Muscle of back (tissue), 11 donors: ENCODE data around the gene NCL. TPM values are rescaled to one million over a fixed set of nuclear protein-coding genes. Genes with fewer than 3 reads are reported as not detected.
"Not testable (repeated sequence)": the region's sequence is repeated elsewhere in the genome, so short reads cannot be mapped to it uniquely, and the experiment has no call there.

Source experiments
- DNase-seq, 3 donors: peaks; one replicate each; pipeline versions ENCODE4 v3.0.0 to v3.0.0-alpha.2; 2013
- polyA plus RNA-seq, 10 donors: library from polyadenylated mRNA; unstranded; fragments of 120-200 nt; gene quantifications; one replicate each; pipeline ENCODE4 v1.2.1, GENCODE V29; 2013; ENCODE audit not compliant: insufficient read length in 10 of 10

The NCL gene
- polyA plus RNA-seq, 10 donors = 589 to 838 (median 665) TPM

DNA sequence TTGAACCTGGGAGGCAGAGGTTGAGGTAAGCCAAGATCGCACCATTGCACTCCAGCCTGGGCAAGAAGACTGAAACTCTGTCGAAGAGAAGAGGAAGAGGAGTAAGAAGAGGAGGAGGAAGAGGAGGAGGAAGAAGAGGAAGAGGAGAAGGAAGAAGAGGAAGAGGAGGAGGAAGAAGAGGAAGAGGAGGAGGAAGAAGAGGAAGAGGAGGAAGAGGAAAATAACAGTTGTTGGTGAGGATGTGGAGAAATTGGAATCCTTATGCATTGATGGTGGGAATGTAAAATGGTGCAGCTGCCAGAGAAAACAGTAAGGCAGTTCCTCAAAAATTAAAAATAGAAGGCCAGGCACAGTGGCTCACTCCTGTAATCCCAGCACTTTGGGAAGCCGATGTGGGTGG lies 8.5 kb upstream of the NCL start:
- no peak for DNase-seq

DNA sequence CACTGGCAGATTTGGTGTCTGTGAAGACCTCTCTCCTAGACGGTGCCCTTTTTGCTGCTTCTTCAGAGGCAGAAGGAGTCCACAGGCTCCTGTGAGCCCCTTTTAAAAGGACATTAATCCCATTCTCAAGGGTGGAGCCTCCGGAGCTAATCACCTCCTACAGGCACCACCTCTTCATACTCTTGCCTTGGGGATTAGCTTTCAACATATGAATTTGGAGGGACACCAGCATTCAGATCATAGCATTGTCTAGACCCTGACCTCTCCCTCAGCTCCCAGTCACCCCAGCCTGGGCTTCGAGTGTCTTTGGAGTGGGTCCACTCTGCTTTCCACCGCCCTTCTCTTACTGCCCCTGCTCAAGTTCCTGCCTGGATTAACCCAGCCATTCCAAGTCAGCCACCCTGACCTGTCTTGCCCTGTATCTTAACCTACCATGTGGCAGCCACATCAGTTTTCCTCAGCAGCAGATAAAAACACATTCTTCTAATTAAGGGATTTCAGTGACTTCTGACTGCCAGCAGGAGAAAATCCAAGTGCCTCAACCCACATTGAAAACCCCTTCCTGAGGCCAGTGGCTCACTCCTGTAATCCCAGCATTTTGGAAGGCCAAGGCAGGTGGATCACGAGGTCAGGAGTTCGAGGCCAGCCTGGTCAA lies 6.1 kb upstream of the NCL start:
- DNase-seq = no peak

DNA sequence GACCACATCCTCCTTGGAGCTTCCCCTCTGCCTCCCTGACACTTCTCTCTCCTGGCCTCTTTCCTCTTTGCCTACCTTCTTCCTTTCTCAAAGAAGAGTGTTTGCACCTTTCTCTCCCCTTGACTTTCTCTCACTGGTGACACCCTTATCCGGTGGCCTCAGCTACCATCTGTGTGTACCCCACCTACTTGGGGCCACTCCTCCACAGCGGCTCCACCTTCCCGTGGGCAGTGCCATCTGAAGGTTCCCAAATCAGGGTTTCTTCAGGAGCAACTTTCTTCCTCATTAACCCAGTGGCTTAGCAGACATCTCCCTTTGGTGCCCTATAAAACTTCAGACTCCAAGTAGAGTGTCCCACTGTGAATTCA lies 5.3 kb upstream of the NCL start:
- no peak for DNase-seq

DNA sequence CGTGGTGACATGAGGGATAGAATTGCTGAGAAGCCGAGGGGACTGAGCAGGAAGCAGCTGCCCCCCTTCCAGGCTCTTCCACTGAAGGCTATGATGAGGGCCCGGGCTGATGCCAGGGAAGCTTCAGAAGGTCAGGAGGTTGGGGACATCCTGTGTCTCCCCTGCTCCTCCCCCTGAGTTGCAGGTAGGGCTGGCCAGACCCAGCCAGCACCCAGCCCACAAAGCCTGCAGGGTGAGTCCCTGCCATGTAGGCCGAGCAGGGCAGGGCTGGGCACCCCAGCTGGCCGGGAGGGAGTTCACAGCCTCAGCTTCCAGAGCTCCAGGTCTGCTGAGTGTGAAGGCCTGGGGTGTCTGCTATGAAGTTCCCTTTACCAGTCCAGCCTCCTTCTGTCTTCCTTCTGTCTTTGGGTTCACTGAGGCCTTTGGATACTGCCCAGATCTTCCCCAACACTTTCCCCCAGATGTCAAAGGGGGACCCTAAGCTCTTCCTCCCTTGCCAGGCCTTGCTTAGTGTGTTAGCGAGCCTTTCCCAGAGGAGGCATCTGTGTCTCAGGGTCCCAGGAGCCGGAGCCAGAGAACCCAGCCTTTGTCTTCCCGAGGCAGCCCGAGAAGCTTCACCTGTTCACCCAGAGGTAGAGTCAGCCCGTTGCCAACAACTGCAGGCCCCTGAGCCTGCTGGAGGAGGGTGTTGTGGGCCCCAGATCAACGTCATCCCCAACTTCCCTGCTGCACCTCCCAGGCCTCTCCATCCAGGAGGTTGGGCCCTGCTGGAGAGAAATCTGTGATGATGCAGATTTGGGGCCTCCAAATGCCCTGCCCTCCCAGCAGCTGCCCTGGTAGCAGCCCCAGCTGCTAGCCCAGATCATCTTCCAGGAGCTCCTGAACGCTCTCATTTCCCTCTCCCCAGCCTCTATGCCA lies 3.6 kb upstream of the NCL start:
- DNase-seq = peak in 2 of 3 donors; percentile 36 to 48

DNA sequence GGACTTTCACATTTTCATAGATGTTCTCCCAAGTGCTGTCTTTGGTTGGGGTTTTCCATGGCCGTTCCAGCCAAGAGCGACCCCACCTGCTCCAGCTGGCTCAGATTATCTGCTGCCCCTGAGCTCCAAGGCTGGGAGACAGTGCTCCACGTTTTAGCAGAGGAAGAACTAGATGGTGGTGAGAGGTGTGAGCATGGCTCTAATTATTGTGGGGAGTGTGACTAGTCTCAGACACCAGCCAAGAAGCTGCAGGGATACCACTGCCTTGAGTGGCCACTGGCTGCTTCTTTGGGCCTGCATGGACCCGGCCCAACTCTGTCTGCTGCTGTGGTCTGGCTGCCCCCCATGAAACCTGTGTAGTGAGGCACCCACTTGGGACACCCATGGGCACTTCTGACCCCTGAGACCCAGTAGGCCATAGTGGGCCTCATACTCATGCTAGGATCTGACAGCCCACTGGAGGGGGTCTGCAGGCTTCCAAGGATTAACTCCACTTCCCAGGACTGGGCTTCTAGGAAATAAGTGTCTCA lies 2.8 kb upstream of the NCL start:
- DNase-seq = no peak

DNA sequence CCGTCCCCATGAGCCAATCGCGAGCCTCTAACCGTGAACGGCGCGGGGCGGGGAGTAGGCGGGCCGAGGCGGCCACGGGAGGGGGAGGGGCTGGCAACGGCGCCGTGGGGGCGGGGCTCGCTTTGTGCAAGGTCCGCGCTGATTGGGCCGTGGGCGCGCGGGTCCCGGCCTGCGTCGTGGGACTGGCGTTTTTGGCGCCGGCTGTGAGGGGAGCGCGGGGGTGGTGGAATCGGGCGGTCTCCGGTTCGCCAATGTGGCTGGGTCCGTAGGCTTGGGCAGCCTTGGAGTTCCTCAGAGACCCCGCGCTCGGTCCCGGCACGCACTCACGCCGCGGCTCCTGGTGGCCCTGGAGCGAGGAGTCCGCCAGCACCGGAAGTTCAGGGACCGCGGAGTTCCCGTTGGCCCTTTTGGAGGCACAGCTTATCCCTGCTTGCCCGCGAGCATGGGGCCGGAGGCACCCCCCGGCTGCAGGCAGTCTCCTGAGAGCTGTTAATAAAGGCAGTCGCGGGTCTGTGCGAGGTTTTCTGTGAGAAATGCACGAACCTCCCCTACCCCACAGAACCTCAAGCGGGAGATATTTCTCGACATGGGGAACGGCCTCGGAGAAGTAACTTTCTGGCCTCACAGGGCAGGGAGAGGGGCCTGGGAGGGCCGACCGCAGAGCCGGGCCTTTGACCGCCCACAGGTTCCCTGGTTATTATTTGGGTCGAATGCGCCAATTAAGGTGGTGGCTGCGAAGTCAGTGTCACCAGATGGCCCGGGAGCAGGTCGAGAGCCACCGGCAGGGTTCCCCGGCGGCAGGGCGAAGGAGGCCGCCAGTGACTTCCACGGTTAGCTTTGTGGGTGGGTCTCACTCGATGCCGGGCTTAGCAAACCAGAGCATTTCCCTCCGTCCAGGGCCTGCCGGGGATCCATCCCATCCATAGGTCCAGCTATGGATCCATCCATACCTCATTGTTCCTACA lies 574 bp upstream of the NCL start:
- DNase-seq = peak in 2 of 3 donors; percentile 98 to 99

DNA sequence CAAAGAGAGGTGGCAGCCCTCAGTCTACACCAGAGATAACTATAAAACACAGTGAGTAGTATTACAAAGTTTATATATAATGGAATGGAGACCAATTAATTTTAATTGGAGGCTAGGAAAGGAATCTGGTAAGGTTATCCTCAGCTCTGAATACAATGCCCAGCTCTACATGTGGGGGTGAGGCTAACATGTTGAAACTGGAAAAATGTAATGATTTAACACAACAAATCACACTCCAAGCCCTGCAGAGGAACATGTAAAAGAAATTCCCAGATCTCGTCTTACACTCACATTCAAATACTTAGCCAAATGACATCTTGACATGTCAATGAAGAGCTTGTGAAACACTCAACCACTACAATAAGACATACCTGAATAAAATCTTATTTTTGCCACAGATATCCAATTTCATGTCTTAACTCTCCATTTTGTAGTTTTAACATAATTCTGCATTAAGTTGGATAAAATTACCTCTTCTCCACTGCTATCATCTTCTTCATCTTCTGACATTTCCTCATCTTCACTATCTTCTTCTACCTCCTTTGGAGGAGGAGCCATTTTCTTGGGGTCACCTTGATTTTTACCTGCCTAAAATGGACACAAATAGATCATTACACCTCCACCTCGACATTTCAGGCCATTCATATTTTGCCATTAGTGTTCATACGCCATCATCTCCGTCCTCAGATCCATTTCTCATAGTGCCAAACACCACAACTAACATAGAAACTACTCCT lies 1.4 kb downstream of the NCL start:
- DNase-seq = no peak

DNA sequence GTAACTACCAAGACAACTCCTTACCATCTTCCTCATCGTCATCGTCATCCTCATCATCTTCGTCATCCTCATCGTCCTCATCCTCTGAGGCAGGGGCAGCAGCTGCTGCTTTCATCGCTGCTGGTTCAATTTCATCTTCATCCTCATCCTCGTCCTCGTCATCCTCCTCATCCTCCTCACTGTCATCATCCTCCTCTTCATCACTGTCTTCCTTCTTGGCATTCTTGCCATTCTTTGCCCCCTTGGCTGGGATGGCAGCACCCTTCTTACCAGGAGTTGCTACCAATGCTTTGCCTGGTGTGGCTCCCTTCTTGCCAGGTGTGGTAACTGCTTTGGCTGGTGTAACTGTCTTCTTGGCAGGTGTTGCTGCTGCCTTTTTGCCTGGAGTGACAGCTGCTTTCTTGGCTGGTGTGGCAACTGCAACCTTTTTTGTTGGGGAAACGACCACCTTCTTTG lies 2.7 kb downstream of the NCL start:
- no peak for DNase-seq

DNA sequence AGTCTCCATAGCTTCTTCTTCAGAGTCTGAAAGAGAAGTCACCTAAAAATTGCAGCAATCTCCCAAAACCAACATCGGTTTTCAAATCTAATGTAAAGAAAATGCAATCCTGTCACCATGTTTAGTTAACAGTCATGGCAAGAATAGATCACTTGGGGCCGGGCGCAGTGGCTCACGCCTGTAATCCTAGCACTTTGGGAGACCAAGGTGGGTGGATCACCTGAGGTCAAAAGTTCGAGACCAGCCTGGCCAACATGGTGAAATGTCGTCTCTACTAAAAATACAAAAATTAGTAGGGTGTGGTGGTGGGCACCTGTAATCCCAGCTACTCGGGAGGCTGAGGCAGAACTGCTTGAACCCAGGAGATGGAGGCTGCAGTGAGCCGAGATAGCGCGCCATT lies 3.4 kb downstream of the NCL start:
- DNase-seq = not testable (repeated sequence)

DNA sequence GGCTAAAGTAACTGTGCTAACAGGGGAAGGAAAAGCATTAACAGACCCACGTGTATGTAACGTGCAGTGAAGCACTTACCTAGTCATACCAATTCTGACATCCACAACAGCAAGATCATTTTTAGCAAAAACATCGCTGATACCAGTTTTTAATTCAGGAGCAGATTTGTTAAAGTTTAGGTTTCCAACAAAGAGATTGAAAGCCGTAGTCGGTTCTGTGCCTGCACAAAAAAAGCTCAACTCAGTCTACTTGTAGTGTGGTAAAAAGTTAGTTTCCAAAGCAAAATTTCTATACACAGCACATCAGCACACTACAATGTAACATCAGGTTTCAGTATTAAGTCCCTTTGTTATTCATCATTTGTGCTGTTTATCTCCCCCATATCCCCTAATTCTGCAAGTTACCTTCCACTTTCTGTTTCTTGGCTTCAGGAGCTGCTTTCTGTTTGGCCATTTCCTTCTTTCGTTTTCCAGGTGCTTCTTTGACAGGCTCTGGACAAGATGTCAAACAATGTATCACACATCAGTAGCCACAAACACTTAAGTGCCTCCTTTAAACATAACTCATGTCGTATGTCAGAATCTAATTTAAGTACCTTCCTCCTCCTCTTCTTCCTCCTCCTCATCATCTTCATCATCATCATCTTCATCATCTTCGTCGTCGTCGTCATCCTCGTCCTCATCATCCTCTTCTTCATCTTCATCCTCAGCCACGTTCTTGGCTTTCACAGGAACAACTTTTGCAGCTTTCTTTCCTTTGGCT lies 4.0 kb downstream of the NCL start:
- DNase-seq = no peak

DNA sequence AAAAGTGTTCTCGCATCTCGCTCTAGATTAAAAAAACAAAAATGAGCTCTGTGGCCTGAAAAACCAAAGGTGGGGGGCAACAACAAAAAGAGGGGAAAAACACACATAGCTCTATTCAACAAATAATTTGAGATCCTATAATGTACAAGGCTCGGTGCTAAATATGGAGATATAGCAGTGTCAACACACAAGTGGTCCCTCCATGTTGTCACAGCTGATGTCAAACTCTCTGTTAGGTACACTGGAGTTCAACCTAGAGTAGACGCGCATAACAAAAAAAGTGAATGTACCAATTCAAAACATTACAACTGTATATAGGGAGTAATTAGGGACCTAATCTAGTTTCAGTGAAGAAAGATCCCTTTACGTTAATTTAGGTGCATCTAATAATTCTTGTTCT lies 5.9 kb downstream of the NCL start:
- no peak for DNase-seq

DNA sequence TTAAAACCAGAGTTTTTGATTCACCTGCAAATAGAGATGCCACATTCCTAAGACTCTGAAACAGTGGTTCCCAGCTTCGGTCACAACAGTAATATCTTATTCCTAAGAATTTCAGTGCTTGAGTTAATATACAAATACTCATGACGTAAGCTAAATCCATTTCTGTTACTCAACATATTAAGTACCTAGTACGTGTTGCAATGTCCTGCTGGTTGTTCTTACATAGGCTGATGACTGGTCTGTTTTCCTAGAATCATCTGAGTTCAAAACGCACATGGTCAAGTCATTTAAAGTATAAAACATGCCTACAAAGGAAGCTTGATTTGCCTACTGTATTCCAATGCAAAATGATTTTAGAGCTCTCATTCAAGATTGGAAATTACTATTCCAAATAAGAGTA lies 7.2 kb downstream of the NCL start:
- no peak for DNase-seq

DNA sequence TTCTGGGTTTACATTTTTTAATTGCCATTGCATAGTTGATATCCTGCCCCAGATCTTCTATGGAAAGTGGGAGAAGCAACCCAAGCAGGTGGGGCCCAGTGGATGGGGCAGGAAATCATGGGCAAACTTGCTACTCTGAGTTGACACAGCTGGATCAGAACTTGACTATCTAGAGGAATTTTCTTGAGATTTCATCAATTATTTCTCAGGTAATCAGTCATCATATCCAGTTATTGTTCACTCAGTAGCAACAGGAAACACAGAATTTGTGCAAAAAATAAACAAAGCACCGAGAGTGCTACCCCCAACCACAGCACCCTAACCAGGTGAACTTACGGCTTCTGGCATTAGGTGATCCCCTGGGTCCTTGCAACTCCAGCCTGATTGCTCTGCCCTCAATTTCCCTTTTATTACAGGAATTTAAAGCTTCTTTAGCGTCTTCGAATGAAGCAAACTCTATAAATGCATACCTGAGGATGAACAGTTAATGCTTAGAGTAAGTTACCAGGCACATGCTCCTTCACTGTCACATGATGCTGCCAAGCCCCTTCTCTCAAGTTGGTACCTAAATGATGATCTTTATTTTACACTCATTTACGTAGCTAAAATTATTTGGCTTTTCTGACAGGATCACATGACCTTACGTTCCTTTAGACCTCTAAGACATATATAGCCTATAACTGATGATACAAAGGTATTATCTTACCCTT lies 7.8 kb downstream of the NCL start:
- no peak for DNase-seq

DNA sequence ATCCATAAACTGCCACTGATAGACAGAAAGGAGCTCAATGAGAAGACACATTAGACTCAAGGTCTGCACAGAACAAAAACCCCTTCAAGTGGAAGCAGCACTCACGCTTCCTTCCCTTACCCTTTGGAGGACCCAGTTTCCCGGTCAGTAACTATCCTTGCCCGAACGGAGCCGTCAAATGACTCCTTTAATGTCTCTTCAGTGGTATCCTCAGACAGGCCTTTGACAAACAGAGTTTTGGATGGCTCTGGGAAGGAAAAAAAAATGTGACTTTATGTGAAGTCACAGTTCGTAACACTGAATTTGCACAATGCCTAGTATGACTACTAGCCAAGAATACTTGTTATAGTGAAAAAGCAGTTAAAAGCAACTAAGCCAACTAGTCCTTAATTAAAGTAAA lies 8.4 kb downstream of the NCL start:
- DNase-seq = no peak

DNA sequence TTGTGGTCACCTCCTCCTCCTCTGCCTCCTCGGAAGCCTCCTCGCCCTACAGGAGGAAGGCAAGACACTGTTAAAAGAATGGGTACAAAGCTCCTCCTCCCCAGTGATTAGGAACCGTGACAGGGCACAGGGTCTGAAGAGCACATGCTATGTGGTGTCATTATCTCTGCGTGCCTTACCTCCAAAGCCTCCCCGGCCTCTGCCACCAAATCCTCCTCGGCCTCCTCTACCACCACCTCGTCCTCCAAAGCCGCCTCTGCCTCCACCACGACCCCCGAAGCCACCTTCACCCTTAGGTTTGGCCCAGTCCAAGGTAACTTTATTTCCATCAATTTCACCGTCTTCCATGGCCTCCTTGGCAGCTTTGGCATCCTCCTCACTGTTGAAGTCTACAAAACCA lies 9.1 kb downstream of the NCL start:
- DNase-seq = no peak

DNA sequence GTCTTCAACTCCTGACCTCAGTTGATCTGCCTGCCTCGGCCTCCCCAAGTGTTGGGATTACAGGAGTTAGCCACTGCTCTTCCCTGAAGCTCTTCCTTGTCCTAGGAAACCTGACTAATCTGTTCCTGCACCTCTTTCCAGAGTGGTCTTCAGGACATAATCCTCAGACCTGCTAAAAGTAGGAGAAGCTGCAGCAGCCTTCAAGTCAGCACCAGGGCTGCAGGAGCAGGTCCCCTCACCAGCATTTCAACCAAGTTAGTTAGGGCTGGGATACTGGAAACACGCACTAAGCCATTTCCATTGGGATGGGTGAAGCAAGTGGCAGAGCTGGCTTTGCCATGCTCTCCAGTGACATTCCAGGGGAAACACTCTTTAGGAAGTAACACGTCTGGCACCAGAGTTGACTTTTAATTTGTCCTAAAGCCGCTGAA lies 9.9 kb downstream of the NCL start:
- no peak for DNase-seq

DNA sequence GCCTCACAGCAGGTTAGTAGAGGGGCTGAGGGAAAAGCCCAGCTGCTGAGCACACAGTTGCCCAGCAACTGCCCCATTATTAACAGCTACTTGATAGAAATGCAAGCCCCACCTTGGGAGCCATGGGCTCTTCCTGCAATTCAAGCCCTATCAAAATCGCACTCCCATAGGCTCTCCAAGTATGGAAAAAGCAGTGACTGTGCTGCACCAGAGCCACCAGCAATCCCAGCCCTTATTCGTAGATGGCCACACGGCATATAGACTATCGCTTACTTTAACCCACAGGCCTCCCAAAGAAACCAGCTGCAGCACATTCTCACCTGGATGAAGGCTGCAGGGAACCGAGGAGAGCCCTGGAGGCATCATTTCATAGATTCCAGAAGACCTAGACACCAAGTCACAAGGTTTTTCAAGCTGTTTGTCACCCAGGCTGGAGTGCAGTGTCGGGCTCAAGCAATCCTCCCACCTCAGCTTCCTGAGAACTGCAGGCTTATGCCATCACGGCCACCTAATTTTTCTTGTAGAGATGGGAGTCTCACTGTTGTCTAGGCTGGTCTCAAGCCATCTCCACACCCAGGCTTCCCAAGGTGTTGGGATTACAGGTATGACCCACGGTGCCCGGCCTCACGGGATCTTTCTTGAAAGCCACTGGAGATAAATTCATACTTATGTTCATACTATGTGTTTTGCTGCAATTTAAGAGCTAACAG lies 11.3 kb downstream of the NCL start:
- DNase-seq = no peak

DNA sequence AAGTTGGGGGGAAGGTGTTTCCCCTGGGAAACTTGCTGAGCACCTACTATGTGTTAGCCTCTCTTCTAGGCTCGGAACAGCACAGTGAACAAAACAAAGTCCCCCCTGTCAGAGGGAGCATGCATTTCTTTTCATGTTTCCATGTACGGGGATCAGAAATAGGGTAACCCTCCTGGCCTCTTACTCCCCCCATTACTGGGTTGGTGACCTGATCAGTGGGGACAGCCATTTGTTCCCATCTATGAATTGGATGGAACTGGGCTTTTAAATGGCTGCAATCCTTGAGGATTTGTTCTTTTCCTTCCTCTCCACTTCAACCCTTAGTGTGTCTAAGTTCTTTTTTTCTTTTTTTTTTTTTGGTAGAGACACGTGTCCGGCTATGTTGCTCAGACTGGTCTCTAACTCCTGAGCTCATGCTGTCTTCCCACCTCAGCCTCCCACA lies 13.7 kb downstream of the NCL start:
- DNase-seq = no peak

DNA sequence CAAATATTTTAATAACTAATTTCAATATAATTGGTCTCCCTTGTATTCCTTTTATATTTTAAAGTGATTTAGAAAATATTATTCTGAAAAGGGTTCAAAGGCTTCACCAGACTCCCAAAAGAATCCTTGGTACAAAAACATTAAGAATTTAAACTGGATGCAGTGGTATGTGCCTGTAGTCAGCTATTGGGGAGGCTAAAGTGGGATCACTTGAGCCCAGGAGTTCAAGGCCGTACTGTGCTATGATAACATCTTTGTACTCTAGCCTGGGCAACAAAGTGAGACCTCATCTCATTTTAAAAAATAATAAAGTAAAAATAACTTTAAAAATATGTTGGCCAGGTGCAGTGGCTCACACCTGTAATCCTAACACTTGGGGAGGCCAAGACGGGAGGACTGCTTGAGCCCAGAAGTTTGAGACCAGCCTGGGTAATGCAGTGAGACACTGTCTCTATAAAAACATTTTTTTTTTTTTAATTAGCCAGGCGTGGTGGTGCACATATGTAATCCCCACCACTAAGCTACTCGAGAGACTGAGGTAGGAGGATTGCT lies 14.7 kb downstream of the NCL start:
- no peak for DNase-seq
